GM23338 (cell line): ENCODE data around the gene MANSC1.

Experiments used
- CREB1 ChIP-seq: fragments of 250-450 bp; sonication (Bioruptor Pico); IDR thresholded peaks from 2 replicates; pipeline ENCODE4 v1.5.0; 2020; ENCODE audit warnings: low read depth, mild to moderate bottlenecking, moderate library complexity
- EZH2 ChIP-seq: fragments of 200-600 bp; sonication (generic); IDR thresholded peaks from one replicate; pipeline ENCODE4 v1.8.0; 2017; ENCODE audit warnings: antibody characterized with exemption, mild to moderate bottlenecking, low read depth; ENCODE audit not compliant: unreplicated experiment
- EZH2phosphoT487 ChIP-seq: fragments of 200-600 bp; sonication (generic); IDR thresholded peaks from one replicate; pipeline ENCODE4 v1.8.1; 2018; ENCODE audit warnings: antibody characterized with exemption; ENCODE audit not compliant: unreplicated experiment
- JUNB ChIP-seq: IDR thresholded peaks from one replicate; pipeline ENCODE4 v1.6.1; 2016; ENCODE audit warnings: antibody characterized with exemption; ENCODE audit not compliant: unreplicated experiment
- NANOG ChIP-seq: IDR thresholded peaks from 2 replicates; pipeline ENCODE4 v1.6.1; 2016; ENCODE audit warnings: antibody characterized with exemption, borderline replicate concordance
- POLR2AphosphoS5 ChIP-seq: IDR thresholded peaks from 2 replicates; pipeline ENCODE4 v1.6.1; 2016; ENCODE audit warnings: antibody characterized with exemption, low read depth
- STAT1 ChIP-seq: IDR thresholded peaks from one replicate; pipeline ENCODE4 v1.6.1; 2016; ENCODE audit warnings: antibody characterized with exemption; ENCODE audit not compliant: unreplicated experiment
- ZNF114 ChIP-seq: fragments of 250-450 bp; sonication (Bioruptor Pico); IDR thresholded peaks from 2 replicates; pipeline ENCODE4 v1.5.0; 2020; ENCODE audit warnings: mild to moderate bottlenecking, moderate library complexity
- ZNF331 ChIP-seq: fragments of 250-450 bp; sonication (Bioruptor Pico); IDR thresholded peaks from 2 replicates; pipeline ENCODE4 v1.5.0; 2020; ENCODE audit warnings: low read depth, mild to moderate bottlenecking, moderate library complexity
- TF ChIP-seq, protein P1 (sequence below), 2 experiments: fragments of 200-600 bp in 1 of 2; sonication (generic) in 1 of 2; conservative IDR thresholded peaks; 2 replicates each; pipeline versions ENCODE4 v1.5.1 to v1.6.1; 2016 to 2017; ENCODE audit warnings: antibody characterized with exemption in 2 of 2, low read depth in 2 of 2, mild to moderate bottlenecking in 2 of 2, moderate library complexity in 1 of 2
- TF ChIP-seq, protein P2 (sequence below): IDR thresholded peaks from one replicate; pipeline ENCODE4 v1.6.1; 2018; ENCODE audit warnings: antibody characterized with exemption; ENCODE audit not compliant: unreplicated experiment
- TF ChIP-seq, protein P3 (sequence below): IDR thresholded peaks from 2 replicates; pipeline ENCODE4 v1.6.1; 2016; ENCODE audit warnings: antibody characterized with exemption
- TF ChIP-seq, protein P4 (sequence below): fragments of 250-450 bp; sonication (Bioruptor Pico); IDR thresholded peaks from 2 replicates; pipeline ENCODE4 v1.5.0; 2020; ENCODE audit warnings: mild to moderate bottlenecking, moderate library complexity

DNA sequence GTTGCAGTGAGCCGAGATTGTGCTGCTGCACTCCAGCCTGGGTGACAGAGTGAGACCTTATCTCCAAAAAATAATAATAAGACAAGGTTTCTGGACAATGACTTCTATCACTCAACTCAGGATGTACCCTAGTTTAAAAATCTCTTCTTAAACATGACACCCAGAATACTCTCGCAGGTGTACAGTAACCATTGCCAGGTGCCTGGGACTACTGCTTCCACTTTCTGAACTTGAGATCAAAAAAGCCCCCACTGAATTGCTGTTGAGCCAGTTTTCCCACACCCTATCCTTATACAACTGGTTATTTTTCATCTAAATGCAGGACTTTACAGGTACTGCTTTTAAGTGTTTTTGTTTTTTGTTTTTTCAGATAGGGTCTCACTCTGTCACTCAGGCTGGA is 43.1 kb upstream of the MANSC1 start:
- TF ChIP-seq POLR2AphosphoS5 (no peak), EZH2 (no peak), CREB1 (CRISPR knock-in tag) (no peak), EZH2phosphoT487 (no peak), JUNB (no peak), ZNF114 (CRISPR knock-in tag) (no peak), NANOG (no peak), ZNF331 (CRISPR knock-in tag) (no peak), STAT1 (no peak)
- TF ChIP-seq, protein P1, sequence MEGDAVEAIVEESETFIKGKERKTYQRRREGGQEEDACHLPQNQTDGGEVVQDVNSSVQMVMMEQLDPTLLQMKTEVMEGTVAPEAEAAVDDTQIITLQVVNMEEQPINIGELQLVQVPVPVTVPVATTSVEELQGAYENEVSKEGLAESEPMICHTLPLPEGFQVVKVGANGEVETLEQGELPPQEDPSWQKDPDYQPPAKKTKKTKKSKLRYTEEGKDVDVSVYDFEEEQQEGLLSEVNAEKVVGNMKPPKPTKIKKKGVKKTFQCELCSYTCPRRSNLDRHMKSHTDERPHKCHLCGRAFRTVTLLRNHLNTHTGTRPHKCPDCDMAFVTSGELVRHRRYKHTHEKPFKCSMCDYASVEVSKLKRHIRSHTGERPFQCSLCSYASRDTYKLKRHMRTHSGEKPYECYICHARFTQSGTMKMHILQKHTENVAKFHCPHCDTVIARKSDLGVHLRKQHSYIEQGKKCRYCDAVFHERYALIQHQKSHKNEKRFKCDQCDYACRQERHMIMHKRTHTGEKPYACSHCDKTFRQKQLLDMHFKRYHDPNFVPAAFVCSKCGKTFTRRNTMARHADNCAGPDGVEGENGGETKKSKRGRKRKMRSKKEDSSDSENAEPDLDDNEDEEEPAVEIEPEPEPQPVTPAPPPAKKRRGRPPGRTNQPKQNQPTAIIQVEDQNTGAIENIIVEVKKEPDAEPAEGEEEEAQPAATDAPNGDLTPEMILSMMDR (conservative IDR thresholded peaks at IDR 0.05; ENCODE audit: low read depth in 2 of 2) = no peak
- TF ChIP-seq, protein P2, sequence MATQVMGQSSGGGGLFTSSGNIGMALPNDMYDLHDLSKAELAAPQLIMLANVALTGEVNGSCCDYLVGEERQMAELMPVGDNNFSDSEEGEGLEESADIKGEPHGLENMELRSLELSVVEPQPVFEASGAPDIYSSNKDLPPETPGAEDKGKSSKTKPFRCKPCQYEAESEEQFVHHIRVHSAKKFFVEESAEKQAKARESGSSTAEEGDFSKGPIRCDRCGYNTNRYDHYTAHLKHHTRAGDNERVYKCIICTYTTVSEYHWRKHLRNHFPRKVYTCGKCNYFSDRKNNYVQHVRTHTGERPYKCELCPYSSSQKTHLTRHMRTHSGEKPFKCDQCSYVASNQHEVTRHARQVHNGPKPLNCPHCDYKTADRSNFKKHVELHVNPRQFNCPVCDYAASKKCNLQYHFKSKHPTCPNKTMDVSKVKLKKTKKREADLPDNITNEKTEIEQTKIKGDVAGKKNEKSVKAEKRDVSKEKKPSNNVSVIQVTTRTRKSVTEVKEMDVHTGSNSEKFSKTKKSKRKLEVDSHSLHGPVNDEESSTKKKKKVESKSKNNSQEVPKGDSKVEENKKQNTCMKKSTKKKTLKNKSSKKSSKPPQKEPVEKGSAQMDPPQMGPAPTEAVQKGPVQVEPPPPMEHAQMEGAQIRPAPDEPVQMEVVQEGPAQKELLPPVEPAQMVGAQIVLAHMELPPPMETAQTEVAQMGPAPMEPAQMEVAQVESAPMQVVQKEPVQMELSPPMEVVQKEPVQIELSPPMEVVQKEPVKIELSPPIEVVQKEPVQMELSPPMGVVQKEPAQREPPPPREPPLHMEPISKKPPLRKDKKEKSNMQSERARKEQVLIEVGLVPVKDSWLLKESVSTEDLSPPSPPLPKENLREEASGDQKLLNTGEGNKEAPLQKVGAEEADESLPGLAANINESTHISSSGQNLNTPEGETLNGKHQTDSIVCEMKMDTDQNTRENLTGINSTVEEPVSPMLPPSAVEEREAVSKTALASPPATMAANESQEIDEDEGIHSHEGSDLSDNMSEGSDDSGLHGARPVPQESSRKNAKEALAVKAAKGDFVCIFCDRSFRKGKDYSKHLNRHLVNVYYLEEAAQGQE = no peak
- TF ChIP-seq, protein P3, sequence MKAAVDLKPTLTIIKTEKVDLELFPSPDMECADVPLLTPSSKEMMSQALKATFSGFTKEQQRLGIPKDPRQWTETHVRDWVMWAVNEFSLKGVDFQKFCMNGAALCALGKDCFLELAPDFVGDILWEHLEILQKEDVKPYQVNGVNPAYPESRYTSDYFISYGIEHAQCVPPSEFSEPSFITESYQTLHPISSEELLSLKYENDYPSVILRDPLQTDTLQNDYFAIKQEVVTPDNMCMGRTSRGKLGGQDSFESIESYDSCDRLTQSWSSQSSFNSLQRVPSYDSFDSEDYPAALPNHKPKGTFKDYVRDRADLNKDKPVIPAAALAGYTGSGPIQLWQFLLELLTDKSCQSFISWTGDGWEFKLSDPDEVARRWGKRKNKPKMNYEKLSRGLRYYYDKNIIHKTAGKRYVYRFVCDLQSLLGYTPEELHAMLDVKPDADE = no peak
- TF ChIP-seq, protein P4, sequence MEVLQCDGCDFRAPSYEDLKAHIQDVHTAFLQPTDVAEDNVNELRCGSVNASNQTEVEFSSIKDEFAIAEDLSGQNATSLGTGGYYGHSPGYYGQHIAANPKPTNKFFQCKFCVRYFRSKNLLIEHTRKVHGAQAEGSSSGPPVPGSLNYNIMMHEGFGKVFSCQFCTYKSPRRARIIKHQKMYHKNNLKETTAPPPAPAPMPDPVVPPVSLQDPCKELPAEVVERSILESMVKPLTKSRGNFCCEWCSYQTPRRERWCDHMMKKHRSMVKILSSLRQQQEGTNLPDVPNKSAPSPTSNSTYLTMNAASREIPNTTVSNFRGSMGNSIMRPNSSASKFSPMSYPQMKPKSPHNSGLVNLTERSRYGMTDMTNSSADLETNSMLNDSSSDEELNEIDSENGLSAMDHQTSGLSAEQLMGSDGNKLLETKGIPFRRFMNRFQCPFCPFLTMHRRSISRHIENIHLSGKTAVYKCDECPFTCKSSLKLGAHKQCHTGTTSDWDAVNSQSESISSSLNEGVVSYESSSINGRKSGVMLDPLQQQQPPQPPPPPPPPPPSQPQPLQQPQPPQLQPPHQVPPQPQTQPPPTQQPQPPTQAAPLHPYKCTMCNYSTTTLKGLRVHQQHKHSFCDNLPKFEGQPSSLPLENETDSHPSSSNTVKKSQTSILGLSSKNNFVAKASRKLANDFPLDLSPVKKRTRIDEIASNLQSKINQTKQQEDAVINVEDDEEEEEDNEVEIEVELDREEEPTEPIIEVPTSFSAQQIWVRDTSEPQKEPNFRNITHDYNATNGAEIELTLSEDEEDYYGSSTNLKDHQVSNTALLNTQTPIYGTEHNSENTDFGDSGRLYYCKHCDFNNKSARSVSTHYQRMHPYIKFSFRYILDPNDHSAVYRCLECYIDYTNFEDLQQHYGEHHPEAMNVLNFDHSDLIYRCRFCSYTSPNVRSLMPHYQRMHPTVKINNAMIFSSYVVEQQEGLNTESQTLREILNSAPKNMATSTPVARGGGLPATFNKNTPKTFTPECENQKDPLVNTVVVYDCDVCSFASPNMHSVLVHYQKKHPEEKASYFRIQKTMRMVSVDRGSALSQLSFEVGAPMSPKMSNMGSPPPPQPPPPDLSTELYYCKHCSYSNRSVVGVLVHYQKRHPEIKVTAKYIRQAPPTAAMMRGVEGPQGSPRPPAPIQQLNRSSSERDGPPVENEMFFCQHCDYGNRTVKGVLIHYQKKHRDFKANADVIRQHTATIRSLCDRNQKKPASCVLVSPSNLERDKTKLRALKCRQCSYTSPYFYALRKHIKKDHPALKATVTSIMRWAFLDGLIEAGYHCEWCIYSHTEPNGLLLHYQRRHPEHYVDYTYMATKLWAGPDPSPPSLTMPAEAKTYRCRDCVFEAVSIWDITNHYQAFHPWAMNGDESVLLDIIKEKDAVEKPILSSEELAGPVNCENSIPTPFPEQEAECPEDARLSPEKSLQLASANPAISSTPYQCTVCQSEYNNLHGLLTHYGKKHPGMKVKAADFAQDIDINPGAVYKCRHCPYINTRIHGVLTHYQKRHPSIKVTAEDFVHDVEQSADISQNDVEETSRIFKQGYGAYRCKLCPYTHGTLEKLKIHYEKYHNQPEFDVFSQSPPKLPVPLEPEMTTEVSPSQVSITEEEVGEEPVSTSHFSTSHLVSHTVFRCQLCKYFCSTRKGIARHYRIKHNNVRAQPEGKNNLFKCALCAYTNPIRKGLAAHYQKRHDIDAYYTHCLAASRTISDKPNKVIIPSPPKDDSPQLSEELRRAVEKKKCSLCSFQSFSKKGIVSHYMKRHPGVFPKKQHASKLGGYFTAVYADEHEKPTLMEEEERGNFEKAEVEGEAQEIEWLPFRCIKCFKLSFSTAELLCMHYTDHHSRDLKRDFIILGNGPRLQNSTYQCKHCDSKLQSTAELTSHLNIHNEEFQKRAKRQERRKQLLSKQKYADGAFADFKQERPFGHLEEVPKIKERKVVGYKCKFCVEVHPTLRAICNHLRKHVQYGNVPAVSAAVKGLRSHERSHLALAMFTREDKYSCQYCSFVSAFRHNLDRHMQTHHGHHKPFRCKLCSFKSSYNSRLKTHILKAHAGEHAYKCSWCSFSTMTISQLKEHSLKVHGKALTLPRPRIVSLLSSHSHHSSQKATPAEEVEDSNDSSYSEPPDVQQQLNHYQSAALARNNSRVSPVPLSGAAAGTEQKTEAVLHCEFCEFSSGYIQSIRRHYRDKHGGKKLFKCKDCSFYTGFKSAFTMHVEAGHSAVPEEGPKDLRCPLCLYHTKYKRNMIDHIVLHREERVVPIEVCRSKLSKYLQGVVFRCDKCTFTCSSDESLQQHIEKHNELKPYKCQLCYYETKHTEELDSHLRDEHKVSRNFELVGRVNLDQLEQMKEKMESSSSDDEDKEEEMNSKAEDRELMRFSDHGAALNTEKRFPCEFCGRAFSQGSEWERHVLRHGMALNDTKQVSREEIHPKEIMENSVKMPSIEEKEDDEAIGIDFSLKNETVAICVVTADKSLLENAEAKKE (CRISPR knock-in tag) = no peak
